Activated CD4-positive, CD25-positive, alpha-beta regulatory T cell treated with anti-CD3 and anti-CD28 coated beads, Interleukin-2, amount 50 U/mL, for 72 hours (primary cell): ENCODE data around the gene SLC17A2.
"Not testable (repeated sequence)": the region's sequence is repeated elsewhere in the genome, so short reads cannot be mapped to it uniquely, and the experiment has no call there.

Experiments used
- DNase-seq: peaks from one replicate; pipeline ENCODE4 v3.0.0; 2021

The SLC17A2 gene

GRCh38 chr6:25950297-25950696, 19.8 kb upstream of the SLC17A2 start:
- DNase-seq: no peak

GRCh38 chr6:25949695-25950094, 19.2 kb upstream of the SLC17A2 start:
- DNase-seq: no peak

GRCh38 chr6:25947492-25947891, 17.0 kb upstream of the SLC17A2 start:
- DNase-seq: not testable (repeated sequence)

GRCh38 chr6:25946631-25947030, 16.1 kb upstream of the SLC17A2 start:
- no peak for DNase-seq

GRCh38 chr6:25945738-25946137, 15.2 kb upstream of the SLC17A2 start:
- not testable (repeated sequence) for DNase-seq

GRCh38 chr6:25944688-25945574, 14.4 kb upstream of the SLC17A2 start:
- DNase-seq: no peak

- DNase-seq: no peak
Measured at GRCh38 chr6:25943887-25944286, 13.4 kb upstream of the SLC17A2 start.

GRCh38 chr6:25942561-25943147, 12.2 kb upstream of the SLC17A2 start:
- no peak for DNase-seq

- no peak for DNase-seq
Measured at GRCh38 chr6:25939593-25939992, 9.1 kb upstream of the SLC17A2 start.

GRCh38 chr6:25935953-25936352, 5.5 kb upstream of the SLC17A2 start:
- DNase-seq: no peak

GRCh38 chr6:25934735-25935313, 4.3 kb upstream of the SLC17A2 start:
- DNase-seq: no peak

- DNase-seq: no peak
Measured at GRCh38 chr6:25934156-25934555, 3.7 kb upstream of the SLC17A2 start.

GRCh38 chr6:25931411-25931709, 869 bp upstream of the SLC17A2 start:
- no peak for DNase-seq

GRCh38 chr6:25929785-25930184, 706 bp downstream of the SLC17A2 start:
- not testable (repeated sequence) for DNase-seq

GRCh38 chr6:25928562-25929324, 1.7 kb downstream of the SLC17A2 start:
- DNase-seq: no peak

- no peak for DNase-seq
Measured at GRCh38 chr6:25927756-25928216, 2.7 kb downstream of the SLC17A2 start.

GRCh38 chr6:25927178-25927577, 3.3 kb downstream of the SLC17A2 start:
- DNase-seq: no peak

- no peak for DNase-seq
Measured at GRCh38 chr6:25925876-25926275, 4.6 kb downstream of the SLC17A2 start.

- DNase-seq: no peak
Measured at GRCh38 chr6:25922301-25922700, 8.2 kb downstream of the SLC17A2 start.

- DNase-seq: no peak
Measured at GRCh38 chr6:25921525-25922203, 8.8 kb downstream of the SLC17A2 start.

- DNase-seq: no peak
Measured at GRCh38 chr6:25919657-25920056, 10.8 kb downstream of the SLC17A2 start.

- DNase-seq: no peak
Measured at GRCh38 chr6:25918083-25918683, 12.3 kb downstream of the SLC17A2 start.
